SU-DHL-6 (cell line): ENCODE measurements around the gene ASPHD1.

ENCODE experiments used
- H2AFZ ChIP-seq: fragments of 200-600 bp; sonication (generic); 2 replicates; pipeline ENCODE4 v1.6.1; 2014; ENCODE audit warnings: low read depth, mild to moderate bottlenecking, moderate library complexity, mixed read lengths, antibody characterized with exemption, low read length; ENCODE audit not compliant: severe bottlenecking
- H3F3A ChIP-seq: fragments of 200-600 bp; shearing (Covaris generic); 2 replicates; pipeline ENCODE4 v1.6.0; 2016; ENCODE audit warnings: antibody characterized with exemption, mild to moderate bottlenecking; ENCODE audit not compliant: insufficient read depth
- H3K27ac ChIP-seq: fragments of 200-600 bp; sonication (generic); 2 replicates; pipeline ENCODE4 v1.5.1; 2016; ENCODE audit warnings: low read depth, mild to moderate bottlenecking, low read length, moderate library complexity, mixed read lengths
- H3K27me3 ChIP-seq: fragments of 200-600 bp; sonication (generic), shearing (Covaris generic); 2 replicates; pipeline ENCODE4 v1.6.0; 2014; ENCODE audit warnings: mild to moderate bottlenecking, low read length
- H3K36me3 ChIP-seq: fragments of 200-600 bp; sonication (generic); 2 replicates; pipeline ENCODE4 v1.6.1; 2014; ENCODE audit warnings: mild to moderate bottlenecking, low read length, mixed read lengths
- H3K4me2 ChIP-seq: fragments of 300-600, 200-600 bp; shearing (Covaris generic), sonication (generic); 2 replicates; pipeline ENCODE4 v1.6.0; 2014; ENCODE audit warnings: low read length, low read depth, mild to moderate bottlenecking; ENCODE audit not compliant: poor library complexity, severe bottlenecking
- H3K4me3 ChIP-seq: fragments of 200-600 bp; sonication (generic); 2 replicates; pipeline ENCODE4 v1.5.1; 2014; ENCODE audit warnings: antibody characterized with exemption, low read length, mild to moderate bottlenecking, mixed read lengths; ENCODE audit not compliant: insufficient read depth, poor library complexity, severe bottlenecking
- H3K79me2 ChIP-seq: fragments of 200-600 bp; sonication (generic); 2 replicates; pipeline ENCODE4 v1.6.1; 2014; ENCODE audit warnings: mild to moderate bottlenecking, low read length, moderate library complexity; ENCODE audit not compliant: insufficient read depth
- H3K9ac ChIP-seq: fragments of 200-600 bp; sonication (generic); 2 replicates; pipeline ENCODE4 v1.7.0; 2014; ENCODE audit warnings: mild to moderate bottlenecking, low read length
- H3K9me2 ChIP-seq: fragments of 200-600 bp; sonication (generic); replicated peaks from 2 replicates; pipeline ENCODE4 v1.6.1; 2014; ENCODE audit warnings: low read length; ENCODE audit not compliant: insufficient read depth
- H3K9me3 ChIP-seq: fragments of 200-600 bp; sonication (generic); 2 replicates; pipeline ENCODE4 v1.6.1; 2014; ENCODE audit warnings: low read length, mixed read lengths; ENCODE audit not compliant: insufficient read depth
- H4K20me1 ChIP-seq: fragments of 200-600 bp; sonication (generic); 2 replicates; pipeline ENCODE4 v1.6.1; 2014; ENCODE audit warnings: low read depth, mild to moderate bottlenecking, antibody characterized with exemption, low read length, moderate library complexity, mixed read lengths
- EZH2phosphoT487 ChIP-seq: fragments of 200-600 bp; sonication (generic), shearing (Covaris generic); conservative IDR thresholded peaks from 2 replicates; pipeline ENCODE4 v1.6.1; 2018; ENCODE audit warnings: mild to moderate bottlenecking, antibody characterized with exemption, low read length, moderate library complexity, mixed read lengths
- TF ChIP-seq, protein P1 (sequence below): fragments of 200-600 bp; sonication (generic); IDR thresholded peaks from one replicate; pipeline ENCODE4 v1.5.1; 2017; ENCODE audit warnings: antibody characterized with exemption, mild to moderate bottlenecking, low read length, moderate library complexity; ENCODE audit not compliant: insufficient read depth, poor library complexity, severe bottlenecking

Gene ASPHD1

DNA sequence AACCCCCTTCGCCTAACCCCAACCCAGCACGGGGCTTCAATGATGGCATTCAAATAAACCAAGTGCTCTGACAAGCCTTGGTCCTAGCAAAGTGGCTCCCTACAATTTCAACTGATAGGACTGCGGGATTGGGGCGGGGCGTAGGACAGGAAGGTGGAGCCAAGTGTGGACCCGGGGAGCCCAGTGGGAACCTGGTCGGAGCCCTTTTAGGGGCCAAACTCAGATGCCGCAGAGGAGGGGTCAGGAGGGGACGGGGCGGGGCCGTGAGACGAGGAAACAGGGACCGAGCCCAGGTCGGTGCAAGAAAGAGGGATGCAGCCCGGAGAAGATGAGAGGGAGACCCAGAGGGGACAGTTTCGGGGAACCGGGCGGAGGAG is 24.1 kb upstream of the ASPHD1 start:
- Histone ChIP-seq H3K9ac (no peak overlapping the region), H3K27me3 (no peaks in the 10 kb centered on the region), H3K79me2 (no peaks in the 10 kb centered on the region), H3K36me3 (no peaks in the 10 kb centered on the region), H3K4me3 (no peak overlapping the region), H3K4me2 (no peak overlapping the region), H3K9me2 (no peaks in the 10 kb centered on the region), H3F3A (no peaks in the 10 kb centered on the region), H3K27ac (no peak overlapping the region), H3K9me3 (no peaks in the 10 kb centered on the region), H4K20me1 (no peaks in the 10 kb centered on the region), H2AFZ (no peak overlapping the region)
- TF ChIP-seq, protein P1, sequence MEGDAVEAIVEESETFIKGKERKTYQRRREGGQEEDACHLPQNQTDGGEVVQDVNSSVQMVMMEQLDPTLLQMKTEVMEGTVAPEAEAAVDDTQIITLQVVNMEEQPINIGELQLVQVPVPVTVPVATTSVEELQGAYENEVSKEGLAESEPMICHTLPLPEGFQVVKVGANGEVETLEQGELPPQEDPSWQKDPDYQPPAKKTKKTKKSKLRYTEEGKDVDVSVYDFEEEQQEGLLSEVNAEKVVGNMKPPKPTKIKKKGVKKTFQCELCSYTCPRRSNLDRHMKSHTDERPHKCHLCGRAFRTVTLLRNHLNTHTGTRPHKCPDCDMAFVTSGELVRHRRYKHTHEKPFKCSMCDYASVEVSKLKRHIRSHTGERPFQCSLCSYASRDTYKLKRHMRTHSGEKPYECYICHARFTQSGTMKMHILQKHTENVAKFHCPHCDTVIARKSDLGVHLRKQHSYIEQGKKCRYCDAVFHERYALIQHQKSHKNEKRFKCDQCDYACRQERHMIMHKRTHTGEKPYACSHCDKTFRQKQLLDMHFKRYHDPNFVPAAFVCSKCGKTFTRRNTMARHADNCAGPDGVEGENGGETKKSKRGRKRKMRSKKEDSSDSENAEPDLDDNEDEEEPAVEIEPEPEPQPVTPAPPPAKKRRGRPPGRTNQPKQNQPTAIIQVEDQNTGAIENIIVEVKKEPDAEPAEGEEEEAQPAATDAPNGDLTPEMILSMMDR, result no peak
- no peak for TF ChIP-seq EZH2phosphoT487

DNA sequence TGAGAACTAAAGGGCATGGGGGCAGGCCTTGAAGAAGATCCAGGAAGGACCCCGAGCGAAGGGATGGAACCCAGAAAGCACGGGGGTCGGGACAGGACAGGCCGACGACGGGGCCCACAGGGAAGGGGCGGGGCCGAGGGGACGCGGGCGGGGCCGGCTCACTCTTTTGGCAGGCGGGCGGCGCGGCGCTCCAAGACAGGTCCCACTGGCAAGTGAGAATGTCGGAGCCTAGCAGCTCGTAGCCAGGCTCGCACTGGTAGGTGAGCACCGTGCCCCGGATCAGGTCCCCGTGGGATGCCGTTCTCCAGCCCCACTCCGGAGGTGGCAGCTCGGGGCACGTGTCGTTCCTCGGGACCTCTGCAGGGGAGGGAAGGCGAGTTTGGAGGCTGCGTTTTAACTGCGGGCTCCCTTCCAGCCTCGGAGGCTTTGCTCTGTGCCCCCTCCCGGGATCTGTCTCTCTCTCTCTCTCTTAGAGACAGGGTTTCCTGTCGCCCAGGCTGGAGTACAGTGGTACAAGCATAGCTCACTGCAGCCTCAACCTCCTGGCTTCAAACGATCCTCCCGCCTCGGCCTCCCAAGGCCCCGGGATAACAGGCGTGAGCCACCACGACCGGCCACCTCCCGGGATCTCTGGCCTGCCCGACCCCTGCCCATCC is 23.6 kb upstream of the ASPHD1 start:
- Histone ChIP-seq H3K36me3 (no peaks in the 10 kb centered on the region), H3K4me2 (no peak overlapping the region), H3K9me3 (no peaks in the 10 kb centered on the region), H3K9me2 (no peaks in the 10 kb centered on the region), H3K4me3 (no peak overlapping the region), H3K79me2 (no peaks in the 10 kb centered on the region), H4K20me1 (no peaks in the 10 kb centered on the region), H3K9ac (no peak overlapping the region), H3K27ac (no peak overlapping the region), H2AFZ (no peak overlapping the region), H3K27me3 (no peaks in the 10 kb centered on the region), H3F3A (no peaks in the 10 kb centered on the region)
- no peak for TF ChIP-seq EZH2phosphoT487
- TF ChIP-seq, protein P1, result no peak

DNA sequence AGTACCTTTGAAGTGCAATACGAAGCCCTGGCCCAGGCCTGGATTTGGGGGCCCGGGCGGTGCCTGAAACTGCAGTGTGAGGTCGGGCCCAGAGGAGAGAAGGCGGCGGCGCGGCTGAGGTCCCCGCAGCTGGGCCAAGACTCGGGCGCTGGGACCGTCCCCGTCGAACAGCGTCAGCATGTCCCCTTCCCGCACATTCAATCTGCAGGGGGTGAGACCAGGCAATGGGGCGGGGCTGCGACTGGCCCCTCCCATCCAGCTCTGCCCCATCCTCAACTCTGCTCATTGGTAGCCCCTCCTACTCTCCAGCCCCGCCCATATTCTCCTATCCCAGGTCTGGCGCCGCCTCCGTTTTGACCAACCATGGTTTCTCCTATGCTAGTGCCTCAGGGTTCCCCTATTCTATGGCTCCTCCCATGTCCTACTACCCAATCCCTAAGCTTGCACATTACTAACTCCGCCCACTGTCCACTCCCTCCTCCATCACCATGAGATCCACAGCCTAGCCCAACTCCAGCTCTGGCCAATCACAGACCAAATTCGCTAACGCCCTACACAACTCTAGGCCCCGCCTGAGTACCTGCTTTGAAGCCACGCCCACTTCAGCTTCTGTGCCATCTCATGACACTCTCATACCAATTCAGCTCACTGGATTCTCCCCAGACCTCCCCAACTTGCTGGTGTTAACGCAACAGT is 22.9 kb upstream of the ASPHD1 start:
- no peaks in the 10 kb centered on the region for H3K79me2 ChIP-seq
- H3K27ac ChIP-seq, result no peak overlapping the region
- no peak overlapping the region for H3K4me2 ChIP-seq
- no peaks in the 10 kb centered on the region for H4K20me1 ChIP-seq
- H3K9me2 ChIP-seq, result no peaks in the 10 kb centered on the region
- no peak overlapping the region for H3K4me3 ChIP-seq
- TF ChIP-seq, protein P1, result no peak
- no peak for TF ChIP-seq EZH2phosphoT487
- H3F3A ChIP-seq, result no peaks in the 10 kb centered on the region
- H2AFZ ChIP-seq, result no peak overlapping the region
- no peaks in the 10 kb centered on the region for H3K36me3 ChIP-seq
- no peak overlapping the region for H3K9ac ChIP-seq
- no peaks in the 10 kb centered on the region for H3K9me3 ChIP-seq
- no peaks in the 10 kb centered on the region for H3K27me3 ChIP-seq
